ENCODE measurements around the gene NR3C1. TPM values are rescaled to one million over a fixed set of nuclear protein-coding genes. Genes with fewer than 3 reads are reported as not detected.

The NR3C1 gene
- total RNA-seq, 1 experiment from 2014 or later = 17.5 TPM

GRCh38 chr5:143393524-143393923, 10.0 kb downstream of the NR3C1 start:
- no peak overlapping the region for H3K27ac Mint-ChIP-seq (ENCODE audit: unreplicated experiment)
- BruUV-seq (replicated peaks) = no TSS peak

DNA sequence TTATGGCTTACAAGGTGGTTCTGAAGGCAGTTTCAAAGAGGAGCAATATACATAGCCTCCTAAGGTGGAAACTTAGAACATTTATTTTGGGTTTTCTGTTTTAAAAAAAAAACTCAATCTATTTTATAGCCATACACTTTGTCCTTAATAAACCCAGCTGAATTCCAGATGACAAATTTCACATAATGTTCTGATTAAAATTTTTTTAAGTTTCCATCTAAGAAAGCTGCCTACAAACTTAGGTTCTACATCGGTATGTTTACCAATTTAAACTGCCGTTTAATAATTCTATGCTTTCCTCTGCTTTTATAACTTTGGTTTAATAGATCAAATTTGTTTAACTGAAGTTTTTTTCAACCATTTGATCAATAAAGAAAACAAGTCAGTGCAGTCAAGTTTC, 12.5 kb downstream of the NR3C1 start:
- Mint-ChIP-seq H3K9me3 (ENCODE audit: unreplicated experiment) (peaks cover 9% of the 10 kb centered on the region), H3K27ac (ENCODE audit: unreplicated experiment) (no peak overlapping the region), H3K4me3 (ENCODE audit: unreplicated experiment) (no peak overlapping the region), H3K27me3 (ENCODE audit: insufficient read depth, unreplicated experiment) (no peaks in the 10 kb centered on the region), H3K4me1 (ENCODE audit: low read depth, unreplicated experiment) (no peaks in the 10 kb centered on the region), H3K36me3 (ENCODE audit: insufficient read depth, unreplicated experiment) (no peaks in the 10 kb centered on the region)
- Histone ChIP-seq H3K4me3 (ENCODE audit: low read depth, low read length) (no peak overlapping the region), H3K36me3 (ENCODE audit: control insufficient read depth, insufficient read depth, low read length) (no peaks in the 10 kb centered on the region), H3K4me1 (no peaks in the 10 kb centered on the region), H3K27me3 (replicated peaks; ENCODE audit: control insufficient read depth, insufficient read depth, low read length) (no peaks in the 10 kb centered on the region), H3K9me3 (no peaks in the 10 kb centered on the region)
- intact Hi-C loops (cut with micrococcal nuclease; ENCODE audit: unreplicated experiment) = no loop called here
- ChIA-PET POLR2A (no interaction called here), CTCF (no interaction called here)
- no peak for DNase-seq
- no TSS peak for BruUV-seq (replicated peaks)
- TF ChIP-seq, protein P1, sequence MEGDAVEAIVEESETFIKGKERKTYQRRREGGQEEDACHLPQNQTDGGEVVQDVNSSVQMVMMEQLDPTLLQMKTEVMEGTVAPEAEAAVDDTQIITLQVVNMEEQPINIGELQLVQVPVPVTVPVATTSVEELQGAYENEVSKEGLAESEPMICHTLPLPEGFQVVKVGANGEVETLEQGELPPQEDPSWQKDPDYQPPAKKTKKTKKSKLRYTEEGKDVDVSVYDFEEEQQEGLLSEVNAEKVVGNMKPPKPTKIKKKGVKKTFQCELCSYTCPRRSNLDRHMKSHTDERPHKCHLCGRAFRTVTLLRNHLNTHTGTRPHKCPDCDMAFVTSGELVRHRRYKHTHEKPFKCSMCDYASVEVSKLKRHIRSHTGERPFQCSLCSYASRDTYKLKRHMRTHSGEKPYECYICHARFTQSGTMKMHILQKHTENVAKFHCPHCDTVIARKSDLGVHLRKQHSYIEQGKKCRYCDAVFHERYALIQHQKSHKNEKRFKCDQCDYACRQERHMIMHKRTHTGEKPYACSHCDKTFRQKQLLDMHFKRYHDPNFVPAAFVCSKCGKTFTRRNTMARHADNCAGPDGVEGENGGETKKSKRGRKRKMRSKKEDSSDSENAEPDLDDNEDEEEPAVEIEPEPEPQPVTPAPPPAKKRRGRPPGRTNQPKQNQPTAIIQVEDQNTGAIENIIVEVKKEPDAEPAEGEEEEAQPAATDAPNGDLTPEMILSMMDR (IDR thresholded peaks at IDR 0.05; ENCODE audit: insufficient read depth in 1 of 2, low read depth in 1 of 2, low read length in 1 of 2, severe bottlenecking in 1 of 2, unreplicated experiment in 1 of 2) = no peak

More at GRCh38 chr5:143393524-143393923, 10.0 kb downstream of the NR3C1 start:
- no peak overlapping the region for H3K4me3 Mint-ChIP-seq (ENCODE audit: unreplicated experiment)
- Histone ChIP-seq H3K9me3 (no peaks in the 10 kb centered on the region), H3K27me3 (replicated peaks; ENCODE audit: control insufficient read depth, insufficient read depth, low read length) (no peaks in the 10 kb centered on the region), H3K4me1 (no peaks in the 10 kb centered on the region), H3K4me3 (ENCODE audit: low read depth, low read length) (no peak overlapping the region), H3K36me3 (ENCODE audit: control insufficient read depth, insufficient read depth, low read length) (no peaks in the 10 kb centered on the region)
- H3K27me3 Mint-ChIP-seq (ENCODE audit: insufficient read depth, unreplicated experiment) = no peaks in the 10 kb centered on the region
- intact Hi-C loops (cut with micrococcal nuclease; ENCODE audit: unreplicated experiment) = no loop called here
- TF ChIP-seq, protein P1 (IDR thresholded peaks at IDR 0.05; ENCODE audit: insufficient read depth in 1 of 2, low read depth in 1 of 2, low read length in 1 of 2, severe bottlenecking in 1 of 2, unreplicated experiment in 1 of 2) = no peak
- ChIA-PET CTCF (no interaction called here), POLR2A (no interaction called here)
- no peaks in the 10 kb centered on the region for H3K9me3 Mint-ChIP-seq (ENCODE audit: unreplicated experiment)
- H3K4me1 Mint-ChIP-seq (ENCODE audit: low read depth, unreplicated experiment) = no peaks in the 10 kb centered on the region
- H3K36me3 Mint-ChIP-seq (ENCODE audit: insufficient read depth, unreplicated experiment) = no peaks in the 10 kb centered on the region
- no peak for DNase-seq

DNA sequence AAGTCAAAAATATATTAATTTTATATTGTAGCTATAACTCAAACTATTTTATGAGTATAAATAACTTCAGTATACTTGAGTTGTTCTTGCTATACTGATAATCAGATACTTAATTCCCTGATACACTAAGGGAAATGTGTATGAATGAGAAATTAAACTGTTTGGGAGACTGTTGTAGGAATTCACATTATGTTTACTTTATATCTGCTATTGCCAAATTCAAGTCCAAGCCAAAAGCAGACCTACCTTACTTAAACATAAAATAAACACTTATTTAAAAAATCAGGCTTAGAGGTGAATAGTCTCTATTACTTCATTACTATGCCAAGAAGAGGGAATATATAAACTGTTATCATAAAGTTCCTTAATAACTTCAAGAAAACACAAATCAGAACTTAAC, 13.2 kb downstream of the NR3C1 start:
- no peaks in the 10 kb centered on the region for H3K36me3 ChIP-seq (ENCODE audit: control insufficient read depth, insufficient read depth, low read length)
- POLR2A ChIA-PET = no interaction called here
- no peak overlapping the region for H3K4me3 Mint-ChIP-seq (ENCODE audit: unreplicated experiment)
- intact Hi-C loops (cut with micrococcal nuclease; ENCODE audit: unreplicated experiment) = no loop called here
- H3K36me3 Mint-ChIP-seq (ENCODE audit: insufficient read depth, unreplicated experiment) = no peaks in the 10 kb centered on the region
- no peaks in the 10 kb centered on the region for H3K4me1 ChIP-seq
- TF ChIP-seq, protein P1 (IDR thresholded peaks at IDR 0.05; ENCODE audit: insufficient read depth in 1 of 2, low read depth in 1 of 2, low read length in 1 of 2, severe bottlenecking in 1 of 2, unreplicated experiment in 1 of 2) = no peak
- H3K4me1 Mint-ChIP-seq (ENCODE audit: low read depth, unreplicated experiment) = no peaks in the 10 kb centered on the region
- peaks cover 2% of the 10 kb centered on the region for H3K9me3 ChIP-seq
- no peak overlapping the region for H3K4me3 ChIP-seq (ENCODE audit: low read depth, low read length)
- no peaks in the 10 kb centered on the region for H3K27me3 ChIP-seq (replicated peaks; ENCODE audit: control insufficient read depth, insufficient read depth, low read length)
- no peak for DNase-seq
- CTCF ChIA-PET = no interaction called here
- no TSS peak for BruUV-seq (replicated peaks)
- H3K27me3 Mint-ChIP-seq (ENCODE audit: insufficient read depth, unreplicated experiment) = no peaks in the 10 kb centered on the region
- peaks cover 16% of the 10 kb centered on the region for H3K9me3 Mint-ChIP-seq (ENCODE audit: unreplicated experiment)
- no peak overlapping the region for H3K27ac Mint-ChIP-seq (ENCODE audit: unreplicated experiment)
